ENCODE measurements around the gene SUCO.

DNA sequence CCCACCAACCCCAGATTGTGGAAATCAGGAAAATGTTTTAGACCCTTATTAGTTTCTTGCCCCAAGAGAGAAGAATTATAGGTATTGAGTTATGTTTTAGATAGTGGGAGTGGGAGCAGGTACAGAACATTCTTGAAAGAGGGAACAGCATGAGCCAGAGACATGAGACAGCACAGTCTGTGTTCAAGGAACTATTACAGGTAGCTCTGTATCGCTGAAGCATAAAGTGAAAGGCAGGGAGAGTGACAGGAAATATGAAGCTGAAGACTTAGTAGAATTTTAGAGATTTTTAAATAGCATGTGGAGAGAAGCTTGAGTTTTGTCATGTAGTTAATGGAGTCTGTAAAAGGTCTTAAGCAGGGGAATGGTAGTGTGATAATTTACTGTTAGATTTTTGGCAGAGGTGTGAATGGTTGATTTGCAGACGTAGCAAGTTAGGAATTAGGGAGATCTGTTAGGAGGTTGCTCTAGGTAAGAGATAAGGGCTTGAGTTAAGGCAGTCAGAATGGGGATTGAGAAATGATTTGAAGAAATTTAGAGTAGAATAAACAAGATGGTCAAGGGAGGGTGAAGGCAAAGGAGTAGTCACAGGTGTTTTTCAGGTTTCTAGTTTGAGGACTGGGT, 11.6 kb downstream of the SUCO start:
- TF ChIP-seq POLR2A (IDR thresholded peaks at IDR 0.05) (no peak), CTCF (IDR thresholded peaks at IDR 0.05 in 4 of 5, conservative IDR thresholded peaks at IDR 0.05 in 1 of 5) (no peak)

Measured in gastrocnemius medialis (tissue), 4 donors.